A673 (cell line): ENCODE data around the gene ENTPD5. TPM values are rescaled to one million over a fixed set of nuclear protein-coding genes. Genes with fewer than 3 reads are reported as not detected.
"Not testable (repeated sequence)": the region's sequence is repeated elsewhere in the genome, so short reads cannot be mapped to it uniquely, and the experiment has no call there.

Source experiments
- BruUV-seq: library from RNA; stranded (reverse); fragments of 400-500 nt; replicated peaks from 2 replicates; lab custom pipeline; 2021; lab: Mats Ljungman, UMichigan
- CTCF ChIA-PET: fragments of 300-600 bp; sonication (Branson Sonifier 250); formaldehyde crosslinking; loops from one replicate; lab custom pipeline; 2022; ENCODE audit warnings: antibody characterized with exemption; lab: Charles Lee
- POLR2A ChIA-PET: fragments of 300-600 bp; sonication (Branson Sonifier 250); formaldehyde crosslinking; loops from one replicate; lab custom pipeline; 2022; ENCODE audit warnings: antibody characterized with exemption; ENCODE audit not compliant: low non-redundant PET; lab: Charles Lee
- DNase-seq: peaks from one replicate; pipeline ENCODE4 v3.0.0-alpha.2; 2015; ENCODE audit warnings: low spot score
- H3K27ac ChIP-seq: fragments of 200-600 bp; sonication (generic); 2 replicates; pipeline ENCODE4 v1.5.1; 2016; ENCODE audit warnings: mixed run types, low read depth, mild to moderate bottlenecking, mixed read lengths, antibody characterized with exemption, low read length; ENCODE audit not compliant: poor library complexity, severe bottlenecking
- H3K27me3 ChIP-seq: fragments of 200-600 bp; sonication (generic); replicated peaks from 2 replicates; pipeline ENCODE4 v1.6.1; 2017; ENCODE audit warnings: mixed run types, low read depth, mild to moderate bottlenecking, mixed read lengths, antibody characterized with exemption, low read length; ENCODE audit not compliant: insufficient read depth, poor library complexity
- H3K36me3 ChIP-seq: fragments of 200-600 bp; sonication (generic); 2 replicates; pipeline ENCODE4 v1.6.1; 2016; ENCODE audit warnings: mixed run types, mild to moderate bottlenecking, mixed read lengths, antibody characterized with exemption, low read length; ENCODE audit not compliant: insufficient read depth, poor library complexity, severe bottlenecking
- H3K4me1 ChIP-seq: fragments of 200-600 bp; sonication (generic); 2 replicates; pipeline ENCODE4 v1.6.1; 2017; ENCODE audit warnings: mixed run types, mild to moderate bottlenecking, mixed read lengths, antibody characterized with exemption, low read length; ENCODE audit not compliant: insufficient read depth, poor library complexity, severe bottlenecking
- H3K4me3 ChIP-seq: fragments of 200-600 bp; sonication (generic); 2 replicates; pipeline ENCODE4 v1.5.1; 2016; ENCODE audit warnings: low read depth, mixed run types, mild to moderate bottlenecking, mixed read lengths, low read length; ENCODE audit not compliant: poor library complexity, severe bottlenecking
- H3K9me3 ChIP-seq: fragments of 200-600 bp; sonication (generic); 2 replicates; pipeline ENCODE4 v1.6.1; 2016; ENCODE audit warnings: mixed run types, low read depth, mild to moderate bottlenecking, mixed read lengths, antibody characterized with exemption, low read length; ENCODE audit not compliant: poor library complexity, severe bottlenecking
- CTCF ChIP-seq: fragments of 300-800, 200-600 bp; sonication (generic); conservative IDR thresholded peaks from 2 replicates; pipeline ENCODE4 v1.5.1; 2017; ENCODE audit warnings: low read depth, mild to moderate bottlenecking, antibody characterized with exemption, low read length, moderate library complexity, mixed read lengths
- EZH2 ChIP-seq: fragments of 200-600 bp; sonication (generic); IDR thresholded peaks from 2 replicates; pipeline ENCODE4 v1.6.1; 2017; ENCODE audit warnings: borderline replicate concordance, low read depth, mild to moderate bottlenecking, mixed read lengths, antibody characterized with exemption, low read length; ENCODE audit not compliant: poor library complexity, severe bottlenecking
- intact Hi-C: fragments of 100-400 bp; cut with micrococcal nuclease; formaldehyde crosslinking; loops from one replicate; pipeline ENCODE4 v1.10.0; 2022; ENCODE audit not compliant: unreplicated experiment
- total RNA-seq: library from RNA; stranded (reverse); gene quantifications from 2 replicates; pipeline ENCODE4 v1.2.3, GENCODE V29; 2021

Gene ENTPD5
- total RNA-seq, 1 experiment from 2014 or later = 14.6 TPM

GRCh38 chr14:73995977-73996378 lies 23.1 kb downstream of the ENTPD5 start:
- no peaks in the 10 kb centered on the region for H3K9me3 ChIP-seq
- no peak for TF ChIP-seq CTCF
- TF ChIP-seq EZH2 = no peak
- no TSS peak for BruUV-seq
- DNase-seq = no peak
- H3K4me3 ChIP-seq = no peak overlapping the region
- no peak overlapping the region for H3K27ac ChIP-seq
- ChIA-PET CTCF (no interaction called here), POLR2A (interaction anchor here (0.7 kb wide), 1 partner anchor 47 kb away, joined by 8 read pairs; no protein-coding TSS in a partner anchor)
- no peaks in the 10 kb centered on the region for H3K4me1 ChIP-seq
- no peaks in the 10 kb centered on the region for H3K36me3 ChIP-seq
- H3K27me3 ChIP-seq = no peaks in the 10 kb centered on the region
- intact Hi-C loops = no loop called here

GRCh38 chr14:73994926-73995325 lies 24.2 kb downstream of the ENTPD5 start:
- POLR2A ChIA-PET, H3K9me3 ChIP-seq, intact Hi-C loops, H3K27ac ChIP-seq, DNase-seq, H3K4me1 ChIP-seq, H3K27me3 ChIP-seq, CTCF ChIA-PET, BruUV-seq, H3K36me3 ChIP-seq, H3K4me3 ChIP-seq: not testable (repeated sequence)

GRCh38 chr14:73991092-73991491 lies 28.0 kb downstream of the ENTPD5 start:
- Histone ChIP-seq H3K27me3 (no peaks in the 10 kb centered on the region), H3K4me1 (no peaks in the 10 kb centered on the region), H3K36me3 (peaks cover 3% of the 10 kb centered on the region), H3K4me3 (no peak overlapping the region), H3K27ac (no peak overlapping the region), H3K9me3 (no peaks in the 10 kb centered on the region)
- BruUV-seq = no TSS peak
- intact Hi-C loops = no loop called here
- ChIA-PET POLR2A (no interaction called here), CTCF (no interaction called here)
- DNase-seq = no peak
- TF ChIP-seq EZH2 = no peak
- TF ChIP-seq CTCF = no peak

GRCh38 chr14:73988656-73989055 lies 30.4 kb downstream of the ENTPD5 start:
- POLR2A ChIA-PET, intact Hi-C loops, H3K27me3 ChIP-seq, DNase-seq, H3K9me3 ChIP-seq, BruUV-seq, H3K36me3 ChIP-seq, H3K4me3 ChIP-seq, H3K27ac ChIP-seq, H3K4me1 ChIP-seq, CTCF ChIA-PET: not testable (repeated sequence)
